Ascending aorta (tissue), 2 donors: Measurements from ENCODE around the gene FAM111B. TPM values are rescaled to one million over a fixed set of nuclear protein-coding genes. Genes with fewer than 3 reads are reported as not detected.
A peak's percentile ranks its signal among the peaks of the same experiment; 100 is the strongest.

Experiments used
- DNase-seq, 2 donors: peaks; one replicate each; pipeline ENCODE4 v3.0.0-alpha.2; 2019; ENCODE audit warnings: low spot score in 2 of 2
- H3K27ac ChIP-seq, 2 donors: fragments of 200-600 bp; sonication (generic); one replicate each; pipeline ENCODE4 v1.5.1; 2016 to 2017; ENCODE audit warnings: mild to moderate bottlenecking in 1 of 2
- H3K27me3 ChIP-seq: fragments of 200-600 bp; sonication (generic); one replicate; pipeline ENCODE4 v1.5.1; 2017
- H3K36me3 ChIP-seq, 2 donors: fragments of 200-600 bp; sonication (generic); one replicate each; pipeline ENCODE4 v1.5.1; 2016
- H3K4me1 ChIP-seq, 2 donors: fragments of 200-600 bp; sonication (generic); one replicate each; pipeline ENCODE4 v1.5.1; 2016 to 2017; ENCODE audit warnings: mild to moderate bottlenecking in 1 of 2
- H3K4me3 ChIP-seq, 2 donors: fragments of 200-600 bp; sonication (generic); one replicate each; pipeline ENCODE4 v1.5.1; 2016 to 2017; ENCODE audit warnings: mild to moderate bottlenecking in 1 of 2
- H3K9me3 ChIP-seq, 2 donors: fragments of 200-600 bp; sonication (generic); one replicate each; pipeline ENCODE4 v1.5.1; 2016
- CTCF ChIP-seq, 3 experiments: fragments of 200-600 bp in 2 of 3; fragments of 450-650 bp in 1 of 3; sonication (generic) in 2 of 3; IDR thresholded peaks; one replicate each; pipeline ENCODE4 v1.5.1; 2016 to 2019; ENCODE audit warnings: antibody characterized with exemption in 3 of 3, mild to moderate bottlenecking in 1 of 3, moderate library complexity in 1 of 3
- intact Hi-C: fragments of 100-400 bp; cut with DNase I; formaldehyde crosslinking; loops from one replicate; pipeline ENCODE4 v1.15.1; 2023
- total RNA-seq: library from RNA; depleted of rRNA; stranded (reverse); fragments of >200 nt; gene quantifications from one replicate; pipeline ENCODE4 v1.1.0, GENCODE V29; 2016

FAM111B gene
- total RNA-seq, 1 donor from 2014 or later: not detected

- intact Hi-C loops: loop anchor here (5.0 kb wide), 3 partner anchors 61 to 506 kb away; no protein-coding TSS in a partner anchor
- Histone ChIP-seq H3K4me1 (no peaks in the 10 kb centered on the region), H3K4me3 (peak overlapping the region in 1 of 2 donors; percentile 19), H3K27me3 (no peaks in the 10 kb centered on the region), H3K27ac (no peak overlapping the region), H3K36me3 (no peaks in the 10 kb centered on the region), H3K9me3 (no peaks in the 10 kb centered on the region)
- DNase-seq: no peak
- TF ChIP-seq CTCF (IDR thresholded peaks at IDR 0.05): peak; percentile 70 to 83 (median 72)
These were observed 51.4 kb downstream of the FAM111B start for GRCh38 chr11:59158206-59159068.

DNA sequence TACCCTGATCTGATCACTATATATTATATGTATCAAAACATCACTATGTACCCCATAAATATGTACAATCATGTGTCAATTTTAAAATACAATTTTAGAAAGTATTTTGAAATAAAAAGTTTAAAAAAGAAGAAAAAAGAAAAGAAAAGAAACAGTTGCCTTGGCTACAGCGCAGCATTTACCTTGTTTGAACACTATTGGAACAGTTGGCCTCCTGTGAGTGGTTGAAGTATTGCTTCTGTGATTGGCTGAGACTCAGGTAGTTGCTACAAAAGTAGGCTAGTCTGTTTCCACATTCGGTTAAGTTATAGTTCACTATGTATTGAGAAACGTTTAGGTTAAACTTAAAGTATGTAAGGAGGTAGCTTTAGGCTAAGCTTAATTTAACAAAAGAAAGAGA, 57.0 kb downstream of the FAM111B start:
- Histone ChIP-seq H3K27ac (no peak overlapping the region), H3K27me3 (no peaks in the 10 kb centered on the region), H3K36me3 (no peaks in the 10 kb centered on the region), H3K4me3 (no peak overlapping the region), H3K9me3 (no peaks in the 10 kb centered on the region), H3K4me1 (no peaks in the 10 kb centered on the region)
- no peak for DNase-seq
- no peak for TF ChIP-seq CTCF (IDR thresholded peaks at IDR 0.05)
- intact Hi-C loops: no loop called here

DNA sequence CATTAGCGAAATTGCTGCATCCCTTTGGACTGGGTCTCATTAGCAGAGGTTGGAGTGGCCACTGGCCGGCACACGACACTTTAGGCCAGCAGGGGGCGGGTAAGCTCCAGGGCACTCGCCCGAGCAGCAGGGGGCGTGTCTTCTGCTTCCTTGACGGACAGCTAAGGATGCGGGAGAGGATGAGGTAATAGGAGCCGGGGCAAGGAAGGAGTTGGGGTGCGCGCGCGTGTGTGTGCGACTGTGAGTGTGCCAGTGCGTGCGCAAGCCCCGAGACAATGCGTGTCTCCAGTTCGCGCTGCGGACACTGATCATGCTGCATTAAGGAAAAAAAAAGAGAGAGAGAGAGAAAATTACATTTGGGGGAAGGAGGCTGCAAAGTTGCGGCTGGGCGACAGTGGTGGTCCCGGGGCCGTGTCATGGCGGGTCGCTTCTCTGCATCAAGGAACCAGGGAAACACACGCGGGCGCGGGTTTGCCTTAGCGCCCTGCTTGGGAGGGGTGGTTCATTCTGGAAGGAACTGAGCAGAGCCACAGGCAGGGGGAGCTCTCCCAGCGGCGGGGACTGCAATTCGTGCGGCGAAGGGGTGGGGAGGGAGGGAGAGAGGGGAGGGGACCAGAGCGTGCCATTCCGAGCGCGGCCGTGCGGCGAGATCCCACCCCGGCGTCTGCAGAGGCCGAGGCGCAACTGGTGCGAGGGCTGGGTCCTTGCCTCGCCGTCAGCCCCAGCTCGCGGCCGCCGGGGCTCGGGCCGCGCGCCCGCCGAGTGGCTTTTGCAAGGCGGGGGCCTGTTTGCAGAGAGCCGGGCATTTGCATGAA, 64.7 kb downstream of the FAM111B start, which contains the start of gene DTX4:
DTX4 (plus strand) TSS at position 625 of the 815 bp plus-strand sequence. CDS start 464 bp downstream, outside the sequence.
- Histone ChIP-seq H3K27ac (peak within 1 kb of the TSS; percentile 27 to 32), H3K36me3 (no peaks in the 10 kb centered on the region), H3K4me3 (peak within 1 kb of the TSS; percentile 69 to 91), H3K9me3 (no peaks in the 10 kb centered on the region), H3K4me1 (peaks cover 0 to 2% of the 10 kb centered on the region in 2 donors), H3K27me3 (no peaks in the 10 kb centered on the region)
- DNase-seq: peak; percentile 74 to 97
- intact Hi-C loops: loop anchor here (1.0 to 2.0 kb wide), 3 partner anchors 29 to 113 kb away; partner anchors contain the start of gene FAM111A
- TF ChIP-seq CTCF (IDR thresholded peaks at IDR 0.05): peak; percentile 71 to 92 (median 72)

GRCh38 chr11:59172345-59173079, 65.5 kb downstream of the FAM111B start:
- intact Hi-C loops: loop anchor here (2.0 kb wide), 1 partner anchor 30 kb away; the partner anchor contains the start of gene FAM111A

More at GRCh38 chr11:59172345-59173079, 65.5 kb downstream of the FAM111B start:
- Histone ChIP-seq H3K4me3 (peak overlapping the region; percentile 69 to 91), H3K36me3 (no peaks in the 10 kb centered on the region), H3K27me3 (no peaks in the 10 kb centered on the region), H3K27ac (peak overlapping the region; percentile 1 to 27), H3K4me1 (peaks cover 0 to 2% of the 10 kb centered on the region in 2 donors), H3K9me3 (no peaks in the 10 kb centered on the region)
- no peak for TF ChIP-seq CTCF (IDR thresholded peaks at IDR 0.05)
- no peak for DNase-seq
